Gastrocnemius medialis (tissue), 4 donors: ENCODE results near the gene GOLGA3.

Experiments used
- CTCF ChIP-seq, 5 experiments: fragments of 450-650 bp in 3 of 5; fragments of 200-600 bp in 2 of 5; sonication (generic) in 2 of 5; IDR thresholded peaks in 4 of 5; conservative IDR thresholded peaks in 1 of 5; 1 replicate in 4 of 5; 2 replicates in 1 of 5; pipeline ENCODE4 v1.5.1; 2016 to 2019; ENCODE audit warnings: antibody characterized with exemption in 5 of 5, mild to moderate bottlenecking in 3 of 5, moderate library complexity in 3 of 5
- POLR2A ChIP-seq, 2 donors: fragments of 450-650 bp; IDR thresholded peaks; one replicate each; pipeline ENCODE4 v1.6.1; 2017; ENCODE audit warnings: antibody characterized with exemption in 2 of 2, mild to moderate bottlenecking in 2 of 2, moderate library complexity in 2 of 2

- TF ChIP-seq CTCF (IDR thresholded peaks at IDR 0.05 in 4 of 5, conservative IDR thresholded peaks at IDR 0.05 in 1 of 5) (no peak), POLR2A (IDR thresholded peaks at IDR 0.05) (no peak)
Measured at GRCh38 chr12:132747395-132747794, 81.3 kb downstream of the GOLGA3 start.
